Nucleus accumbens (tissue), 56 donors: Measurements from ENCODE around the gene ENO1.

Experiments used
- DNase-seq, 56 donors: peaks; one replicate each; lab custom pipeline; 2025; lab: John Stamatoyannopoulos, UW

ENO1 gene

GRCh38 chr1:8816264-8816663, 62.2 kb downstream of the ENO1 start:
- peak in 2 of 56 donors; percentile 8 to 38 for DNase-seq

DNA sequence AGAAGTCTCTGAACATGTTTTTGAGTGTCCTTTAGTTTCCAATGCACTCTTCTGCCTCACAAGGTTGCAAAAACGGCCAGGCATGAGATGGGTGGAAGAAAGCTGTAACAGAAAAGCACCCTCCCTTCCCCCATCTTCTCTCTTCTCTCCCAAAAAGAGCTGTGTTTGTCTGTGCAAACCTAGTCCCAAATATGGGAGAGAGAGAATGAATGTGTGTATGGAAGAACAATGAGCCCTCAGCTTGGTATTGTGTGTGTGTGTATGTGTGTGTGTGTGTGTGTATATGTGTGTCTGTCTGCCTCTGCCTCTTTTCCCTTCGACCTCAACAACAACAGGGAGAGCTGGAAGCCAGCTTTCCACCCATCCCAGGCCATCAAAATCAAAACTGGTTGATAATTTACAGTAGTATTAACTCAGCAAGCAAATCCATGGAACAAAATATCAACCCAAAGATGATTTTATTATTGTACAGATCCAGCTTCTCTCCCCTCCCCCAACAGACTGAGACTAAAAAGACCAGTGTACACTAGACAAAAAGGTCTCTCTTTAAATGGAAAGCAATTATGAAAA, 62.8 kb downstream of the ENO1 start:
- DNase-seq: peak in 41 of 56 donors; percentile 10 to 75 (median 42)

DNA sequence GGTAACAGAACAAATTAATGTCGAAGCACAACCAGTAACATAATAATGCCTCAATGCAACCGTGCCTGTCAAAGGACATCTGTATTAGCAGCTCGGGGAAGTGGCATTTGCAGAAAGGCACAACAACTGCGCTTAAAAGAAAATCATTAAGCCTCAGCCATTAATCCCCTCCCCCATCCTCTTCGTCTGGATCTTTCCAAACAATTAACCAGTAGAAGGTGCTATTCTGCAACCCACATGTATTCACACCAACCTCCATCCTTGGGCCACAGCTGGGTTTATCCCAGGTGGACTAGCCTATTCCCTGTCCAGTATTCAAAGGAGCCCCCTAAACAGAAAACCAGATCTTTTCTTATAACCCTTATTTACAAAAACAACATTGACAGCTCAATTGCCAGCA, 63.6 kb downstream of the ENO1 start:
- peak in 16 of 56 donors; percentile 3 to 54 (median 16) for DNase-seq

- no peak for DNase-seq
Observed at GRCh38 chr1:8813991-8814390, 64.5 kb downstream of the ENO1 start.

- DNase-seq: no peak
Observed at GRCh38 chr1:8813016-8813763, 65.3 kb downstream of the ENO1 start.

- DNase-seq: no peak
Observed at GRCh38 chr1:8812081-8812480, 66.4 kb downstream of the ENO1 start.
